Mammary epithelial cell (primary cell): Measurements from ENCODE around the gene EVC.

Experiments
- EZH2 ChIP-seq: IDR thresholded peaks from 2 replicates; pipeline ENCODE4 v1.6.1; 2012; ENCODE audit warnings: low read length, inconsistent platforms, borderline replicate concordance
- TF ChIP-seq, protein P1 (sequence below), 2 donors: IDR thresholded peaks in 1 of 2; conservative IDR thresholded peaks in 1 of 2; 2 replicates each; pipeline ENCODE4 v1.5.1; 2011 to 2012; ENCODE audit warnings: inconsistent platforms in 2 of 2, low read length in 2 of 2, mild to moderate bottlenecking in 2 of 2, control low read depth in 1 of 2, low read depth in 1 of 2; ENCODE audit not compliant: insufficient read depth in 1 of 2; ENCODE audit errors: extremely low read depth in 1 of 2

- TF ChIP-seq, protein P1, sequence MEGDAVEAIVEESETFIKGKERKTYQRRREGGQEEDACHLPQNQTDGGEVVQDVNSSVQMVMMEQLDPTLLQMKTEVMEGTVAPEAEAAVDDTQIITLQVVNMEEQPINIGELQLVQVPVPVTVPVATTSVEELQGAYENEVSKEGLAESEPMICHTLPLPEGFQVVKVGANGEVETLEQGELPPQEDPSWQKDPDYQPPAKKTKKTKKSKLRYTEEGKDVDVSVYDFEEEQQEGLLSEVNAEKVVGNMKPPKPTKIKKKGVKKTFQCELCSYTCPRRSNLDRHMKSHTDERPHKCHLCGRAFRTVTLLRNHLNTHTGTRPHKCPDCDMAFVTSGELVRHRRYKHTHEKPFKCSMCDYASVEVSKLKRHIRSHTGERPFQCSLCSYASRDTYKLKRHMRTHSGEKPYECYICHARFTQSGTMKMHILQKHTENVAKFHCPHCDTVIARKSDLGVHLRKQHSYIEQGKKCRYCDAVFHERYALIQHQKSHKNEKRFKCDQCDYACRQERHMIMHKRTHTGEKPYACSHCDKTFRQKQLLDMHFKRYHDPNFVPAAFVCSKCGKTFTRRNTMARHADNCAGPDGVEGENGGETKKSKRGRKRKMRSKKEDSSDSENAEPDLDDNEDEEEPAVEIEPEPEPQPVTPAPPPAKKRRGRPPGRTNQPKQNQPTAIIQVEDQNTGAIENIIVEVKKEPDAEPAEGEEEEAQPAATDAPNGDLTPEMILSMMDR (conservative IDR thresholded peaks at IDR 0.05 in 1 of 2, IDR thresholded peaks at IDR 0.05 in 1 of 2; ENCODE audit: extremely low read depth in 1 of 2, insufficient read depth in 1 of 2, low read depth in 1 of 2, low read length in 2 of 2) = no peak
- no peak for TF ChIP-seq EZH2
Observed at GRCh38 chr4:5721923-5722322, 10.9 kb downstream of the EVC start.
